ENCODE measurements around the gene B3GALT5.

Gene B3GALT5

DNA sequence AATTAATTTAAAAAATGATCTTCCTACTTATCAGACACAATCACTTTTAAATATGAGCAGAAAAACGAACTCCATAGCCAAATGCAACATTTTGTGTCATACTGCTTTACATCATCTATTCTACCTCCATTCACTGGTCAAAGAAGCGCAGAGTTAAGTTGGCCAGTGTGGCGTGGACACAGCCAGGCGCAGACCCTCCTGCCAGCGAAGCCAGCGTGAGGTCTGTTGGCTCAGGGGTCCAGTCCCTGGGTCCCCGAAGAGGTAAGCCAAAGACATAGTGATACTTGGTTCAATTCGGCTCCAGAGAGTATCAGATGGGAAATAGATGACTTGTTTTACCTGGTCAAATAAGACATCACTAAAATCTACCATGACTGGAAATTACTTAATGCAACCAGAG is 59.2 kb downstream of the B3GALT5 start:
- Histone ChIP-seq H3K27me3 (ENCODE audit: control insufficient read depth in 1 of 2, insufficient read depth in 2 of 2, low read length in 2 of 2) (no peaks in the 10 kb centered on the region), H3K36me3 (ENCODE audit: control insufficient read depth in 1 of 2, insufficient read depth in 2 of 2, low read length in 2 of 2) (no peaks in the 10 kb centered on the region), H3K9ac (ENCODE audit: low read depth in 1 of 2, low read length in 2 of 2) (no peak overlapping the region), H3K27ac (ENCODE audit: low read depth, low read length) (no peak overlapping the region), H3K4me3 (ENCODE audit: low read depth in 1 of 2, low read length in 2 of 2) (no peak overlapping the region), H3K9me3 (ENCODE audit: control insufficient read depth in 1 of 2, low read length in 2 of 2) (no peaks in the 10 kb centered on the region), H3K4me1 (ENCODE audit: control insufficient read depth in 1 of 2, insufficient read depth in 2 of 2, low read length in 2 of 2) (peaks cover 25 to 36% of the 10 kb centered on the region in 2 donors)

DNA sequence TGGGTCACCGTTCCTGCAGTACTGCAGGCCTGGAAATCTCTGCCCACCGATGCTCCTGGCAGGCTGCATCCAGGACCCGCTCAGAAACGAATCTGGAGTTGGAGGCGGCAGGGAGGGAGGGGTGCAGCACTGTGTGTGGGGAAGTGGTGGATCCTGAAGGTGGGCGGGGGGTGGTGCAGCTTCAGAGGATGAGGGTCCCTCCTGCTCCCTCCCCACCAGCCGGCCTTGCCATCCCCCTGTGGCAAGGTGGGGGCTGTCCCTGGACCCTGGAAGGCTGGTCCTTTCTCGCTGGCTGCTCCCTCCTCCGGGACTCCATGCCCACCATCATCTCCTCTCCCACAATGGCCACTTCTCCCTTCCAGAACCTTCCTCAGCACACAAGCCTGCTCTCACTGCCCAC is 60.4 kb downstream of the B3GALT5 start:
- Histone ChIP-seq H3K27ac (ENCODE audit: low read depth, low read length) (no peak overlapping the region), H3K9ac (ENCODE audit: low read depth in 1 of 2, low read length in 2 of 2) (no peak overlapping the region), H3K4me1 (ENCODE audit: control insufficient read depth in 1 of 2, insufficient read depth in 2 of 2, low read length in 2 of 2) (peaks cover 25 to 36% of the 10 kb centered on the region in 2 donors), H3K27me3 (ENCODE audit: control insufficient read depth in 1 of 2, insufficient read depth in 2 of 2, low read length in 2 of 2) (no peaks in the 10 kb centered on the region), H3K4me3 (ENCODE audit: low read depth in 1 of 2, low read length in 2 of 2) (no peak overlapping the region), H3K9me3 (ENCODE audit: control insufficient read depth in 1 of 2, low read length in 2 of 2) (no peaks in the 10 kb centered on the region), H3K36me3 (ENCODE audit: control insufficient read depth in 1 of 2, insufficient read depth in 2 of 2, low read length in 2 of 2) (no peaks in the 10 kb centered on the region)

GRCh38 chr21:39673736-39674135 is 61.0 kb downstream of the B3GALT5 start:
- no peak overlapping the region for H3K4me3 ChIP-seq (ENCODE audit: low read depth in 1 of 2, low read length in 2 of 2)
- H3K9ac ChIP-seq (ENCODE audit: low read depth in 1 of 2, low read length in 2 of 2): no peak overlapping the region
- no peaks in the 10 kb centered on the region for H3K36me3 ChIP-seq (ENCODE audit: control insufficient read depth in 1 of 2, insufficient read depth in 2 of 2, low read length in 2 of 2)
- H3K4me1 ChIP-seq (ENCODE audit: control insufficient read depth in 1 of 2, insufficient read depth in 2 of 2, low read length in 2 of 2): peaks cover 25 to 36% of the 10 kb centered on the region in 2 donors
- H3K9me3 ChIP-seq (ENCODE audit: control insufficient read depth in 1 of 2, low read length in 2 of 2): no peaks in the 10 kb centered on the region
- no peak overlapping the region for H3K27ac ChIP-seq (ENCODE audit: low read depth, low read length)
- H3K27me3 ChIP-seq (ENCODE audit: control insufficient read depth in 1 of 2, insufficient read depth in 2 of 2, low read length in 2 of 2): no peaks in the 10 kb centered on the region

DNA sequence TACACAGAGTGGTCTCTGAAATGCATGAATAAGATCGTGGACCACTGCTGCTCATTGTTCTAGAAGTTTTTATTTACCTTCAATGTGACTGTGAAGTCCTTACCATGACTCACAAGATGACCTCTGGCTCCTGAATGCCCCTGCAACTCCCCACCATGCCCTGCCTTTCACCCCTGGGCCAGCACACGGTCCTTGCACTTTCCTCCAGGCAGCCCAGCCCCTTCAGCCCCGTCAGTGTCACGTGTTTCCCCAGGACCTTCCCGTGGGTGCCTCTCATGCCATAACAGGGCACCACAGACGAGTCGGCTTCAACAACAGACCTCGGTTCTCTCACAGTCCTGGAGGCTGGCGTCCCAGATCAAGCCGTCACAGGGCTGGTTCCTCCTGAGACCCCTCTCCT is 62.1 kb downstream of the B3GALT5 start:
- no peak overlapping the region for H3K27ac ChIP-seq (ENCODE audit: low read depth, low read length)

GRCh38 chr21:39675590-39675989 is 62.9 kb downstream of the B3GALT5 start:
- Histone ChIP-seq H3K9ac (ENCODE audit: low read depth in 1 of 2, low read length in 2 of 2) (no peak overlapping the region), H3K4me1 (ENCODE audit: control insufficient read depth in 1 of 2, insufficient read depth in 2 of 2, low read length in 2 of 2) (peaks cover 8 to 22% of the 10 kb centered on the region in 2 donors), H3K27me3 (ENCODE audit: control insufficient read depth in 1 of 2, insufficient read depth in 2 of 2, low read length in 2 of 2) (no peaks in the 10 kb centered on the region), H3K27ac (ENCODE audit: low read depth, low read length) (no peak overlapping the region), H3K36me3 (ENCODE audit: control insufficient read depth in 1 of 2, insufficient read depth in 2 of 2, low read length in 2 of 2) (no peaks in the 10 kb centered on the region), H3K9me3 (ENCODE audit: control insufficient read depth in 1 of 2, low read length in 2 of 2) (no peaks in the 10 kb centered on the region), H3K4me3 (ENCODE audit: low read depth in 1 of 2, low read length in 2 of 2) (no peak overlapping the region)

More for the DNA sequence above, 62.1 kb downstream of the B3GALT5 start:
- H3K9me3 ChIP-seq (ENCODE audit: control insufficient read depth in 1 of 2, low read length in 2 of 2): no peaks in the 10 kb centered on the region
- H3K4me1 ChIP-seq (ENCODE audit: control insufficient read depth in 1 of 2, insufficient read depth in 2 of 2, low read length in 2 of 2): peaks cover 16 to 30% of the 10 kb centered on the region in 2 donors
- H3K27me3 ChIP-seq (ENCODE audit: control insufficient read depth in 1 of 2, insufficient read depth in 2 of 2, low read length in 2 of 2): no peaks in the 10 kb centered on the region
- no peaks in the 10 kb centered on the region for H3K36me3 ChIP-seq (ENCODE audit: control insufficient read depth in 1 of 2, insufficient read depth in 2 of 2, low read length in 2 of 2)
- no peak overlapping the region for H3K4me3 ChIP-seq (ENCODE audit: low read depth in 1 of 2, low read length in 2 of 2)
- no peak overlapping the region for H3K9ac ChIP-seq (ENCODE audit: low read depth in 1 of 2, low read length in 2 of 2)

GRCh38 chr21:39675993-39676661 is 63.4 kb downstream of the B3GALT5 start:
- Histone ChIP-seq H3K9me3 (ENCODE audit: control insufficient read depth in 1 of 2, low read length in 2 of 2) (no peaks in the 10 kb centered on the region), H3K27me3 (ENCODE audit: control insufficient read depth in 1 of 2, insufficient read depth in 2 of 2, low read length in 2 of 2) (no peaks in the 10 kb centered on the region), H3K4me1 (ENCODE audit: control insufficient read depth in 1 of 2, insufficient read depth in 2 of 2, low read length in 2 of 2) (peaks cover 6 to 19% of the 10 kb centered on the region in 2 donors), H3K27ac (ENCODE audit: low read depth, low read length) (no peak overlapping the region), H3K9ac (ENCODE audit: low read depth in 1 of 2, low read length in 2 of 2) (no peak overlapping the region), H3K4me3 (ENCODE audit: low read depth in 1 of 2, low read length in 2 of 2) (no peak overlapping the region), H3K36me3 (ENCODE audit: control insufficient read depth in 1 of 2, insufficient read depth in 2 of 2, low read length in 2 of 2) (no peaks in the 10 kb centered on the region)

- H3K9ac ChIP-seq (ENCODE audit: low read depth in 1 of 2, low read length in 2 of 2): no peak overlapping the region
- H3K27me3 ChIP-seq (ENCODE audit: control insufficient read depth in 1 of 2, insufficient read depth in 2 of 2, low read length in 2 of 2): no peaks in the 10 kb centered on the region
- no peaks in the 10 kb centered on the region for H3K9me3 ChIP-seq (ENCODE audit: control insufficient read depth in 1 of 2, low read length in 2 of 2)
- H3K4me3 ChIP-seq (ENCODE audit: low read depth in 1 of 2, low read length in 2 of 2): no peak overlapping the region
- no peak overlapping the region for H3K27ac ChIP-seq (ENCODE audit: low read depth, low read length)
- H3K36me3 ChIP-seq (ENCODE audit: control insufficient read depth in 1 of 2, insufficient read depth in 2 of 2, low read length in 2 of 2): no peaks in the 10 kb centered on the region
- H3K4me1 ChIP-seq (ENCODE audit: control insufficient read depth in 1 of 2, insufficient read depth in 2 of 2, low read length in 2 of 2): peaks cover 7 to 8% of the 10 kb centered on the region in 2 donors
These were observed 67.5 kb downstream of the B3GALT5 start for GRCh38 chr21:39680216-39680615.

DNA sequence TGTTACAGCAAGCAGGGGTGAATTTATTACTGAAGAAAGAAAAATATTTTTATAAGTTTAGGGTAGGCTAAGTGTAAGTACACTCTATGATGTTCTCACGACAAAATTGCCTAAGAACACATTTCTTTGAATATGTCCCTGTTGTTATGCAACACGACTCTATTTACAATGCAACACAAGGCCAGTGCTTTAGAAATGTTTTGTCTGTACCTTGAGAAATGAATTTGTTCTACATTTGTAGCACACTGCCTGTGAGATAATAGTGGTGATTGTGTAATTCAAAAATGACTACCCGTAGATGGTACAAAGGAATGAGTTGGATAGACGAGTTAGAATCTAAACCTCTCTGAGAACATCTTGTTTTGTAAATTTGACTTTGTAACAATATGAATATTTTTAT is 68.5 kb downstream of the B3GALT5 start:
- Histone ChIP-seq H3K27ac (ENCODE audit: low read depth, low read length) (no peak overlapping the region), H3K9me3 (ENCODE audit: control insufficient read depth in 1 of 2, low read length in 2 of 2) (no peaks in the 10 kb centered on the region), H3K36me3 (ENCODE audit: control insufficient read depth in 1 of 2, insufficient read depth in 2 of 2, low read length in 2 of 2) (no peaks in the 10 kb centered on the region), H3K9ac (ENCODE audit: low read depth in 1 of 2, low read length in 2 of 2) (no peak overlapping the region), H3K4me1 (ENCODE audit: control insufficient read depth in 1 of 2, insufficient read depth in 2 of 2, low read length in 2 of 2) (peaks cover 12 to 15% of the 10 kb centered on the region in 2 donors), H3K27me3 (ENCODE audit: control insufficient read depth in 1 of 2, insufficient read depth in 2 of 2, low read length in 2 of 2) (no peaks in the 10 kb centered on the region), H3K4me3 (ENCODE audit: low read depth in 1 of 2, low read length in 2 of 2) (no peak overlapping the region)

DNA sequence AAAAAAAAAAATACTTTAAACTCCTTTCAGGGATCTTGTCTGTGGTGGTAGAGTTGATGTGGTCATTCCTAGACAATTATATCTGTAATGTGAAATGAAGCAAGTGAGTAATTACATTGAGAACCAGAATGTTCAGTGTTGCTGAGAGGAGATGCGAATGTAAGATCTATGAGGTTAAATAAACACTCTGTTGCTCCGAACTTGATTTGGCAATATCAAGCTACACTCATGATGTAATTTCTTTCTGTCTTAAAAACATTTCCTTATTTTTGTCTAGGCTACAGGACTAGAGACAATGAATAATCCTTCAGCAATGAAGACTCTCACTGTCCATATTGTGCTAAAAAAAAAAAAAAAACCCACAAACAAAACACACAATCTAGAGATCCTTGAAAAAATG is 69.1 kb downstream of the B3GALT5 start:
- no peak overlapping the region for H3K9ac ChIP-seq (ENCODE audit: low read depth in 1 of 2, low read length in 2 of 2)

DNA sequence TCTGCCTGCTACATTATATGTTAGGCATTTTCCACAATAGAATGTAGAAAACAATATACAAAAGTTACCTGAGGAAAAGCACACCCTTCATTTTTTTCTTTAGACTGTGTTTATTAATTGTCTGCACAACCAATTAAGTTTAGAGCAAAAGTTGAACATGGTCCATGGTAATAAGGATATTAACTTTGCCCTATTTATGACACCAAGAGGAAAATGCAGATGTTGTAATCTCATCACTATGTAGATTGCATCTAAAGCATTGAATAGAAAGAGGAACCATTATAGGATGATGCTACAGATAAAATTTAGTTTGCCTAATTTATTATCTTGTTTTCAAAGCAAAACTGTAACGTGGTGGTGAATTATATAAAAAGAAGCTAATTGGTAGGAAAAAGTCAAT is 72.5 kb downstream of the B3GALT5 start:
- Histone ChIP-seq H3K9ac (ENCODE audit: low read depth in 1 of 2, low read length in 2 of 2) (no peak overlapping the region), H3K27ac (ENCODE audit: low read depth, low read length) (no peak overlapping the region), H3K27me3 (ENCODE audit: control insufficient read depth in 1 of 2, insufficient read depth in 2 of 2, low read length in 2 of 2) (no peaks in the 10 kb centered on the region), H3K36me3 (ENCODE audit: control insufficient read depth in 1 of 2, insufficient read depth in 2 of 2, low read length in 2 of 2) (no peaks in the 10 kb centered on the region), H3K4me1 (ENCODE audit: control insufficient read depth in 1 of 2, insufficient read depth in 2 of 2, low read length in 2 of 2) (peaks cover 27 to 30% of the 10 kb centered on the region in 2 donors), H3K4me3 (ENCODE audit: low read depth in 1 of 2, low read length in 2 of 2) (no peak overlapping the region), H3K9me3 (ENCODE audit: control insufficient read depth in 1 of 2, low read length in 2 of 2) (no peaks in the 10 kb centered on the region)

More for the DNA sequence above, 69.1 kb downstream of the B3GALT5 start:
- H3K9me3 ChIP-seq (ENCODE audit: control insufficient read depth in 1 of 2, low read length in 2 of 2): no peaks in the 10 kb centered on the region
- H3K4me1 ChIP-seq (ENCODE audit: control insufficient read depth in 1 of 2, insufficient read depth in 2 of 2, low read length in 2 of 2): peaks cover 16% of the 10 kb centered on the region in 2 donors
- H3K27ac ChIP-seq (ENCODE audit: low read depth, low read length): no peak overlapping the region
- no peaks in the 10 kb centered on the region for H3K27me3 ChIP-seq (ENCODE audit: control insufficient read depth in 1 of 2, insufficient read depth in 2 of 2, low read length in 2 of 2)
- no peaks in the 10 kb centered on the region for H3K36me3 ChIP-seq (ENCODE audit: control insufficient read depth in 1 of 2, insufficient read depth in 2 of 2, low read length in 2 of 2)
- H3K4me3 ChIP-seq (ENCODE audit: low read depth in 1 of 2, low read length in 2 of 2): no peak overlapping the region
